Measurements from ENCODE around the gene CDO1. TPM values are rescaled to one million over a fixed set of nuclear protein-coding genes. Genes with fewer than 3 reads are reported as not detected.

CDO1 gene
- total and polyA plus RNA-seq, 4 donors, result 11.6 to 97.9 (median 60.8) TPM

- Histone ChIP-seq H3K9me3 (ENCODE audit: control insufficient read depth, low read length) (no peaks in the 10 kb centered on the region), H3K27ac (ENCODE audit: low read depth in 1 of 2, low read length in 2 of 2) (no peak overlapping the region), H3K27me3 (ENCODE audit: control insufficient read depth in 1 of 2, insufficient read depth in 2 of 2, low read length in 1 of 2) (no peaks in the 10 kb centered on the region), H3K36me3 (ENCODE audit: control insufficient read depth in 1 of 2, insufficient read depth in 2 of 2, low read length in 1 of 2) (no peaks in the 10 kb centered on the region), H3K4me1 (ENCODE audit: control insufficient read depth in 1 of 2, insufficient read depth in 2 of 2, low read length in 2 of 2) (no peaks in the 10 kb centered on the region), H3K4me3 (ENCODE audit: low read length in 2 of 2) (no peak overlapping the region)
- WGBS, 2 donors, result 85 to 93% methylated on average over 1 of the region's 1 CpG
- no peak for ATAC-seq (ENCODE audit: low FRiP score)
- no peak for DNase-seq
- intact Hi-C loops (cut with DNase I), result no loop called here
These were observed 20.8 kb downstream of the CDO1 start for GRCh38 chr5:115795700-115796099.

GRCh38 chr5:115788440-115788839 is 28.0 kb downstream of the CDO1 start:
- Histone ChIP-seq H3K27ac (ENCODE audit: low read depth in 1 of 2, low read length in 2 of 2) (no peak overlapping the region), H3K9me3 (ENCODE audit: control insufficient read depth, low read length) (peaks cover 2% of the 10 kb centered on the region), H3K27me3 (ENCODE audit: control insufficient read depth in 1 of 2, insufficient read depth in 2 of 2, low read length in 1 of 2) (no peaks in the 10 kb centered on the region), H3K36me3 (ENCODE audit: control insufficient read depth in 1 of 2, insufficient read depth in 2 of 2, low read length in 1 of 2) (no peaks in the 10 kb centered on the region), H3K4me1 (ENCODE audit: control insufficient read depth in 1 of 2, insufficient read depth in 2 of 2, low read length in 2 of 2) (no peaks in the 10 kb centered on the region), H3K4me3 (ENCODE audit: low read length in 2 of 2) (no peak overlapping the region)
- DNase-seq (no peak), ATAC-seq (ENCODE audit: low FRiP score) (no peak)
- WGBS, 2 donors, result 96 to 100% methylated on average over 1 of the region's 1 CpG
- intact Hi-C loops (cut with DNase I), result no loop called here

- no peaks in the 10 kb centered on the region for H3K4me1 ChIP-seq (ENCODE audit: control insufficient read depth in 1 of 2, insufficient read depth in 2 of 2, low read length in 2 of 2)
- H3K36me3 ChIP-seq (ENCODE audit: control insufficient read depth in 1 of 2, insufficient read depth in 2 of 2, low read length in 1 of 2), result no peaks in the 10 kb centered on the region
- 37 to 86% methylated on average over 1 of the region's 1 CpG for WGBS, 2 donors
- no peak overlapping the region for H3K4me3 ChIP-seq (ENCODE audit: low read length in 2 of 2)
- no peaks in the 10 kb centered on the region for H3K27me3 ChIP-seq (ENCODE audit: control insufficient read depth in 1 of 2, insufficient read depth in 2 of 2, low read length in 1 of 2)
- ATAC-seq (ENCODE audit: low FRiP score) (no peak), DNase-seq (no peak)
- H3K27ac ChIP-seq (ENCODE audit: low read depth in 1 of 2, low read length in 2 of 2), result no peak overlapping the region
- peaks cover 2% of the 10 kb centered on the region for H3K9me3 ChIP-seq (ENCODE audit: control insufficient read depth, low read length)
- intact Hi-C loops (cut with DNase I), result no loop called here
These were observed 29.0 kb downstream of the CDO1 start for GRCh38 chr5:115787426-115787825.

DNA sequence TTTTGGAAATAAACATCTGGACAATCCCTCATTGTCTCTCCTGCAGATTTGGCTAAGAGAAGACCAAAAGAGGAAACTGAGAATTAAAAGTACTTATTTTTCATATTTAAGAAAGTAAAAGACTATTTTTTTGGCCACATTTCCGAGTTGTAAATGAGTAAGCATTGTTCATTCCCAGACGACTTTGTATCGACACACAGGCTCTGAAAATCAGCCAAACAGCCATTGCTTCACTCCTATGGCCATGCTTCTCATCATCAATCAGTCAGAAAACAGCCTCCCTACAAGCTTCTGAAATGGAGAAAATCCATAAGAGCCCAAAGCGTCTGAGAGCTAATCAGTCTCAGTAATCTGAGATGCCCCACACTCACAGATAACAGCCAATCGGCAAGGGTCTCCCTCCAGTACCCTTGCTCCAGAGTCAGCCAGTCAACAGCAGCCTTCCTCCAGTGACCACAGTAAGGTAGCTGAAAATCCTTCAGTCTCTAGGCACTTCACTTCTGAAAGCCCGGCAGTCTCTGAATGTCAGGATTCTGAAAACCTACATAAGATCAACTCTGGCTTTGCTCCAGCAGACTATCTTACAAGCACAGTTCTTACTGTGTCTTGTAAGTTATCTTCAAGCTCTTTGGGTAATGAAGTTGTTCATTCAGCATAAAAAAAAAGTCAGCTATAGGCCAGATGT is 30.9 kb downstream of the CDO1 start:
- H3K9me3 ChIP-seq (ENCODE audit: control insufficient read depth, low read length), result peaks cover 2% of the 10 kb centered on the region
- no peak for ATAC-seq (ENCODE audit: low FRiP score)
- 38 to 43% methylated on average over 6 of the region's 6 CpGs for WGBS, 2 donors
- H3K27me3 ChIP-seq (ENCODE audit: control insufficient read depth in 1 of 2, insufficient read depth in 2 of 2, low read length in 1 of 2), result no peaks in the 10 kb centered on the region
- DNase-seq, result no peak
- no peak overlapping the region for H3K4me3 ChIP-seq (ENCODE audit: low read length in 2 of 2)
- H3K27ac ChIP-seq (ENCODE audit: low read depth in 1 of 2, low read length in 2 of 2), result no peak overlapping the region
- H3K36me3 ChIP-seq (ENCODE audit: control insufficient read depth in 1 of 2, insufficient read depth in 2 of 2, low read length in 1 of 2), result no peaks in the 10 kb centered on the region
- intact Hi-C loops (cut with DNase I), result no loop called here
- no peaks in the 10 kb centered on the region for H3K4me1 ChIP-seq (ENCODE audit: control insufficient read depth in 1 of 2, insufficient read depth in 2 of 2, low read length in 2 of 2)

- no peak overlapping the region for H3K27ac ChIP-seq (ENCODE audit: low read depth in 1 of 2, low read length in 2 of 2)
- H3K4me1 ChIP-seq (ENCODE audit: control insufficient read depth in 1 of 2, insufficient read depth in 2 of 2, low read length in 2 of 2), result no peaks in the 10 kb centered on the region
- H3K9me3 ChIP-seq (ENCODE audit: control insufficient read depth, low read length), result no peaks in the 10 kb centered on the region
- intact Hi-C loops (cut with DNase I), result no loop called here
- no peaks in the 10 kb centered on the region for H3K27me3 ChIP-seq (ENCODE audit: control insufficient read depth in 1 of 2, insufficient read depth in 2 of 2, low read length in 1 of 2)
- ATAC-seq (ENCODE audit: low FRiP score) (no peak), DNase-seq (no peak)
- H3K4me3 ChIP-seq (ENCODE audit: low read length in 2 of 2), result no peak overlapping the region
- H3K36me3 ChIP-seq (ENCODE audit: control insufficient read depth in 1 of 2, insufficient read depth in 2 of 2, low read length in 1 of 2), result no peaks in the 10 kb centered on the region
- 39 to 51% methylated on average over 1 of the region's 1 CpG for WGBS, 2 donors
These were observed 38.0 kb downstream of the CDO1 start for GRCh38 chr5:115778417-115778816.

- Histone ChIP-seq H3K27ac (ENCODE audit: low read depth in 1 of 2, low read length in 2 of 2) (no peak overlapping the region), H3K9me3 (ENCODE audit: control insufficient read depth, low read length) (no peaks in the 10 kb centered on the region), H3K27me3 (ENCODE audit: control insufficient read depth in 1 of 2, insufficient read depth in 2 of 2, low read length in 1 of 2) (no peaks in the 10 kb centered on the region), H3K4me1 (ENCODE audit: control insufficient read depth in 1 of 2, insufficient read depth in 2 of 2, low read length in 2 of 2) (no peaks in the 10 kb centered on the region), H3K4me3 (ENCODE audit: low read length in 2 of 2) (no peak overlapping the region), H3K36me3 (ENCODE audit: control insufficient read depth in 1 of 2, insufficient read depth in 2 of 2, low read length in 1 of 2) (no peaks in the 10 kb centered on the region)
- intact Hi-C loops (cut with DNase I), result no loop called here
- DNase-seq, result no peak
- ATAC-seq (ENCODE audit: low FRiP score), result no peak
- WGBS, 2 donors, result 95 to 97% methylated on average over 3 of the region's 3 CpGs
These were observed 39.5 kb downstream of the CDO1 start for GRCh38 chr5:115776989-115777388.

- Histone ChIP-seq H3K36me3 (ENCODE audit: control insufficient read depth in 1 of 2, insufficient read depth in 2 of 2, low read length in 1 of 2) (no peaks in the 10 kb centered on the region), H3K27ac (ENCODE audit: low read depth in 1 of 2, low read length in 2 of 2) (no peak overlapping the region), H3K4me3 (ENCODE audit: low read length in 2 of 2) (no peak overlapping the region), H3K4me1 (ENCODE audit: control insufficient read depth in 1 of 2, insufficient read depth in 2 of 2, low read length in 2 of 2) (no peaks in the 10 kb centered on the region), H3K27me3 (ENCODE audit: control insufficient read depth in 1 of 2, insufficient read depth in 2 of 2, low read length in 1 of 2) (no peaks in the 10 kb centered on the region), H3K9me3 (ENCODE audit: control insufficient read depth, low read length) (no peaks in the 10 kb centered on the region)
- no peak for DNase-seq
- intact Hi-C loops (cut with DNase I), result no loop called here
- WGBS, 2 donors, result 82 to 83% methylated on average over 4 of the region's 4 CpGs
- ATAC-seq (ENCODE audit: low FRiP score), result no peak
These were observed 40.5 kb downstream of the CDO1 start for GRCh38 chr5:115775999-115776398.

GRCh38 chr5:115774684-115775083 is 41.8 kb downstream of the CDO1 start:
- intact Hi-C loops (cut with DNase I), result no loop called here
- Histone ChIP-seq H3K9me3 (ENCODE audit: control insufficient read depth, low read length) (no peaks in the 10 kb centered on the region), H3K27me3 (ENCODE audit: control insufficient read depth in 1 of 2, insufficient read depth in 2 of 2, low read length in 1 of 2) (no peaks in the 10 kb centered on the region), H3K4me1 (ENCODE audit: control insufficient read depth in 1 of 2, insufficient read depth in 2 of 2, low read length in 2 of 2) (no peaks in the 10 kb centered on the region), H3K4me3 (ENCODE audit: low read length in 2 of 2) (no peak overlapping the region), H3K27ac (ENCODE audit: low read depth in 1 of 2, low read length in 2 of 2) (no peak overlapping the region), H3K36me3 (ENCODE audit: control insufficient read depth in 1 of 2, insufficient read depth in 2 of 2, low read length in 1 of 2) (no peaks in the 10 kb centered on the region)
- ATAC-seq (ENCODE audit: low FRiP score) (peak; percentile 72), DNase-seq (no peak)
- WGBS, 2 donors, result 57 to 58% methylated on average over 3 of the region's 3 CpGs

DNA sequence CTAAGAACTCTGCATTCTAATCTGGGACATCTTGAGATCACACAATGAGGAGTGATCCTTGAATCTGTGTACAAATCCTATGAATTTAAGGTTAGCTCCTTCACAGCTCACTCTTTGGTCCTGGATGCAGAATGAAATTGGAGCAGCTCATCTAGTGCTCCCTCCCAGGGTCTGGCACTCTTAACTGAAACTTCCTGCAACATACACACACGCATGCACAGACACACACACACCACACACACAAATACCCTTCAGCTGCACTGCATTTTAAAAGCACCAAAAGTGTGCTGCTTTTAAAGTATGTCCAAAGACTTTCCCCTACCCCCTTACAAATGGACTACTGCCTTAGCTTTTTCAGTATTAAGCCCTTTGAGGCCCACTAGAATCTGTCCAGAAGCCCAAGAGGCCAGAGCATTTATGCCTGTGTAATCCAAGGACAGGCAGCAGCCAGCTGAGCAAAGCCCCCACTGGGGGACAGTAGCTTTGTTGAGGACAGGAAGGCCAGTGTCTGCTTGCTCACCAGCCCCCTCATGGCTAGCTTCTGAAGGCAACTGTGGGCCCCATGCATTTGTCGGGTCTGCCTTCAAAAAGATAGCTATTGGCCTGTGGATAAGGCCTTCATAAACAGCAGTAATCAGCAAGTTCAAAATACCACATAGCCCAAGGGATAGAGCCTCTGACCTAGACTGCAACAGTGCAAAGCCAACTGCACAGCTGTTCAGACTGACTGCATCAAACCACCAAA is 43.6 kb downstream of the CDO1 start:
- Histone ChIP-seq H3K36me3 (ENCODE audit: control insufficient read depth in 1 of 2, insufficient read depth in 2 of 2, low read length in 1 of 2) (no peaks in the 10 kb centered on the region), H3K4me3 (ENCODE audit: low read length in 2 of 2) (no peak overlapping the region), H3K27ac (ENCODE audit: low read depth in 1 of 2, low read length in 2 of 2) (no peak overlapping the region), H3K4me1 (ENCODE audit: control insufficient read depth in 1 of 2, insufficient read depth in 2 of 2, low read length in 2 of 2) (no peaks in the 10 kb centered on the region), H3K9me3 (ENCODE audit: control insufficient read depth, low read length) (no peaks in the 10 kb centered on the region), H3K27me3 (ENCODE audit: control insufficient read depth in 1 of 2, insufficient read depth in 2 of 2, low read length in 1 of 2) (no peaks in the 10 kb centered on the region)
- intact Hi-C loops (cut with DNase I), result no loop called here
- 45 to 52% methylated on average over 2 of the region's 2 CpGs for WGBS, 2 donors
- ATAC-seq (ENCODE audit: low FRiP score) (peak; percentile 42), DNase-seq (no peak)

All from aorta (tissue), 5 donors.